Endodermal cell (in vitro differentiated cells): ENCODE results near the gene HEBP1. TPM values are rescaled to one million over a fixed set of nuclear protein-coding genes. Genes with fewer than 3 reads are reported as not detected.

ENCODE experiments used
- DNase-seq: peaks from one replicate; pipeline ENCODE4 v3.0.0-alpha.2; 2017
- H3K27ac ChIP-seq: 2 replicates; pipeline ENCODE4 v1.5.1; 2013; ENCODE audit warnings: mild to moderate bottlenecking, low read depth, low read length, moderate library complexity
- H3K27me3 ChIP-seq: 2 replicates; pipeline ENCODE4 v1.6.1; 2013; ENCODE audit warnings: mild to moderate bottlenecking, low read length, moderate library complexity; ENCODE audit not compliant: insufficient read depth, control insufficient read depth, poor library complexity, severe bottlenecking
- H3K36me3 ChIP-seq: 2 replicates; pipeline ENCODE4 v1.7.0; 2013; ENCODE audit warnings: mild to moderate bottlenecking, low read length, moderate library complexity; ENCODE audit not compliant: control insufficient read depth, insufficient read depth
- H3K4me1 ChIP-seq: one replicate; pipeline ENCODE4 v1.7.0; 2013; ENCODE audit warnings: low read length; ENCODE audit not compliant: control insufficient read depth, insufficient read depth
- H3K4me3 ChIP-seq: 2 replicates; pipeline ENCODE4 v1.5.1; 2013; ENCODE audit warnings: mild to moderate bottlenecking, low read length, moderate library complexity
- H3K9ac ChIP-seq: 2 replicates; pipeline ENCODE4 v1.6.1; 2013; ENCODE audit warnings: mild to moderate bottlenecking, low read length, moderate library complexity; ENCODE audit not compliant: poor library complexity, severe bottlenecking; ENCODE audit errors: extremely low read depth
- H3K9me3 ChIP-seq: 2 replicates; pipeline ENCODE4 v1.6.1; 2013; ENCODE audit warnings: mild to moderate bottlenecking, low read length, moderate library complexity; ENCODE audit not compliant: control insufficient read depth
- H3K27ac Mint-ChIP-seq: 2 replicates; pipeline ENCODE4 v1.8.0; 2020; ENCODE audit warnings: mixed read lengths
- H3K27me3 Mint-ChIP-seq: 2 replicates; pipeline ENCODE4 v1.8.0; 2021; ENCODE audit warnings: mild to moderate bottlenecking, mixed read lengths; ENCODE audit not compliant: insufficient read depth
- H3K36me3 Mint-ChIP-seq: 2 replicates; pipeline ENCODE4 v1.8.0; 2020; ENCODE audit warnings: low read depth, mixed read lengths
- H3K4me1 Mint-ChIP-seq: 2 replicates; pipeline ENCODE4 v1.8.0; 2020; ENCODE audit warnings: mixed read lengths
- H3K4me3 Mint-ChIP-seq: 2 replicates; pipeline ENCODE4 v1.8.0; 2020; ENCODE audit warnings: mild to moderate bottlenecking, moderate library complexity, mixed read lengths
- H3K9me3 Mint-ChIP-seq: 2 replicates; pipeline ENCODE4 v1.8.0; 2020; ENCODE audit warnings: mild to moderate bottlenecking, mixed read lengths
- WGBS, 2 experiments: methylation state at CpG; one replicate each; pipeline versions ENCODE4 v1.1.5 to v1.1.7; 2013; ENCODE audit warnings: missing lambda C conversion rate in 2 of 2, mixed read lengths in 1 of 2; ENCODE audit not compliant: insufficient coverage in 1 of 2, insufficient read length in 1 of 2; 5-methylcytosine and 5-hydroxymethylcytosine counted together
- total RNA-seq, 2 donors: library from RNA; stranded (reverse); fragmentation: NEBNext Ultra II Directional in 1 of 2; extraction: Animal tissue kit (Norgen Biotek cat#: 25700) in 1 of 2; gene quantifications; 2 replicates in 1 of 2; 3 replicates in 1 of 2; pipeline ENCODE4 v1.2.1, GENCODE V29; 2021
- TF ChIP-seq, protein P1 (sequence below): fragments of 200-600 bp; sonication (generic); conservative IDR thresholded peaks from 2 replicates; pipeline ENCODE4 v1.5.0; 2021; ENCODE audit warnings: antibody characterized with exemption, mild to moderate bottlenecking

The HEBP1 gene
- total RNA-seq, 2 donors from 2014 or later: 27.4 to 29.1 TPM

DNA sequence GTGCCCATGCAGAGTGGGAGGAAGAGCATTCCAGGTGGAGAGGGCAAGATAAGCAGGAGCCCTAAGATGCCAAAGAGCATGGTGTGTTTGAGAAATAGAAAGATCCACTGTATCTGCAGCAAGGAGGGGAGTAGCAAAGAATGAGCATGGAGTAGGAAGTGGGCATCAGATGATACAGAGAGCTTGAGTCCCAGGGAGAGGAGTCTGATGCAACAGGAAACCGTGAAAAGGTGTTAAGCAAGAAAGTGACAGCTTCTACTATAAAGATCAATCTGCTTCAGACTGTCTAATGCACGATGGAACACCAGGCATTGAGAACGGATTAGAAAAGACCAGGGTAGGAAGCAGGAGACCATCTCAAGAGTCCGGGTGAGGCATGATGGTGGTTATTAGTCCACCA, 35.8 kb downstream of the HEBP1 start:
- Histone ChIP-seq H3K36me3 (no peaks in the 10 kb centered on the region), H3K27ac (no peak overlapping the region), H3K9me3 (no peaks in the 10 kb centered on the region), H3K9ac (no peak overlapping the region), H3K4me3 (no peak overlapping the region), H3K27me3 (no peaks in the 10 kb centered on the region), H3K4me1 (no peaks in the 10 kb centered on the region)
- no peaks in the 10 kb centered on the region for H3K27me3 Mint-ChIP-seq
- H3K36me3 Mint-ChIP-seq: peaks cover 2% of the 10 kb centered on the region
- WGBS, 2 experiments: 93 to 94% methylated on average over 4 of the region's 4 CpGs
- no peak overlapping the region for H3K4me3 Mint-ChIP-seq
- H3K4me1 Mint-ChIP-seq: peaks cover 2% of the 10 kb centered on the region
- TF ChIP-seq, protein P1, sequence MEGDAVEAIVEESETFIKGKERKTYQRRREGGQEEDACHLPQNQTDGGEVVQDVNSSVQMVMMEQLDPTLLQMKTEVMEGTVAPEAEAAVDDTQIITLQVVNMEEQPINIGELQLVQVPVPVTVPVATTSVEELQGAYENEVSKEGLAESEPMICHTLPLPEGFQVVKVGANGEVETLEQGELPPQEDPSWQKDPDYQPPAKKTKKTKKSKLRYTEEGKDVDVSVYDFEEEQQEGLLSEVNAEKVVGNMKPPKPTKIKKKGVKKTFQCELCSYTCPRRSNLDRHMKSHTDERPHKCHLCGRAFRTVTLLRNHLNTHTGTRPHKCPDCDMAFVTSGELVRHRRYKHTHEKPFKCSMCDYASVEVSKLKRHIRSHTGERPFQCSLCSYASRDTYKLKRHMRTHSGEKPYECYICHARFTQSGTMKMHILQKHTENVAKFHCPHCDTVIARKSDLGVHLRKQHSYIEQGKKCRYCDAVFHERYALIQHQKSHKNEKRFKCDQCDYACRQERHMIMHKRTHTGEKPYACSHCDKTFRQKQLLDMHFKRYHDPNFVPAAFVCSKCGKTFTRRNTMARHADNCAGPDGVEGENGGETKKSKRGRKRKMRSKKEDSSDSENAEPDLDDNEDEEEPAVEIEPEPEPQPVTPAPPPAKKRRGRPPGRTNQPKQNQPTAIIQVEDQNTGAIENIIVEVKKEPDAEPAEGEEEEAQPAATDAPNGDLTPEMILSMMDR: no peak
- H3K27ac Mint-ChIP-seq: no peak overlapping the region
- H3K9me3 Mint-ChIP-seq: no peaks in the 10 kb centered on the region
- no peak for DNase-seq

DNA sequence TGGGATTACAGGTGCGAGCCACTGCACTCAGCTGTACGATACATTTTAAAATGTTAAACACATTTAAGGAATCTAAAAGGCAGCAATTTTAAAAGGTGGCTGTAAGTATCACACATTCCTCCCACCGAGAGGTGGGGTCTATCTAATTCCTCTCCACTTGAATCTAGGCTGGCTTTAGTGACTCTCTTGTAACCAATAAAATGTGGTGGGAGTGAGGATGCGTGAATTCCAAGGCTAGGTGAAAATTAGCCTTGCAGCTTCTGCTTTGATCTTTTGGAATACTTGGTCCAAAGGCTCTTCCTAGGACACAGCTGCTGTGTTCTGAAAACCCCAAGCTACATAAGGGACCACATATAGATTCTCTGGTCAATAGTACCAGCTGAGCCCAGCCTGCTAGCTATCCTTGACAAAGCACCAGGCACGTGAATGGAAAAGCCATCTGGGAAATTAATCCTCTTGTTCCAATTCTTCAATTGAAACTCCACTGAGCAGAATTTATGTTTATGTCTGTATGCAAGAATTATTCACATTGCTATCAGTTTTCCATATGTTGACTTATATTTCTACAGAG, 39.3 kb downstream of the HEBP1 start:
- Histone ChIP-seq H3K36me3 (no peaks in the 10 kb centered on the region), H3K27ac (no peak overlapping the region), H3K9ac (no peak overlapping the region), H3K4me1 (no peaks in the 10 kb centered on the region), H3K9me3 (no peaks in the 10 kb centered on the region), H3K27me3 (no peaks in the 10 kb centered on the region), H3K4me3 (no peak overlapping the region)
- peaks cover 4% of the 10 kb centered on the region for H3K4me1 Mint-ChIP-seq
- no peaks in the 10 kb centered on the region for H3K27me3 Mint-ChIP-seq
- TF ChIP-seq, protein P1: no peak
- 78 to 83% methylated on average over 5 of the region's 5 CpGs for WGBS, 2 experiments
- H3K27ac Mint-ChIP-seq: no peak overlapping the region
- no peak overlapping the region for H3K4me3 Mint-ChIP-seq
- DNase-seq: no peak
- H3K36me3 Mint-ChIP-seq: no peaks in the 10 kb centered on the region
- no peaks in the 10 kb centered on the region for H3K9me3 Mint-ChIP-seq

DNA sequence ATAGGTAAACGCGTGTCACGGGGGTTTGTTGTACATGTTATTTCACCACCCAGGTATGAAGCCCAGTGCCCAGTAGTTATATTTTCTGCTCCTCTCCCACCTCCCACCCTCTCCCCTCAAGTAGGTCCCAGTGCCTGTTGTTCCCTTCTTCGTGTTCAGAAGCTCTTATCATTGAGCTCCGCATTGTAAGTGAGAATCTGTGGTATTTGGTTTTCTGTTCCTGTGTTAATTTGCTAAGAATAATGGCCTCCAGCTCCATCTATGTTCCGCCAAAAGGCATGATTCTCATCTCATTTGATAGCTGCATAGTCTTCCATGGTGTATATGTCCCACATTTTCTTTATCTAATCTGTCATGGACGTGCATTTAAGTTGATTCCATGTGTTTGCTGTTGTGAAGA, 41.2 kb downstream of the HEBP1 start:
- Mint-ChIP-seq H3K27me3 (no peaks in the 10 kb centered on the region), H3K4me3 (no peak overlapping the region), H3K9me3 (no peaks in the 10 kb centered on the region), H3K27ac (no peak overlapping the region), H3K4me1 (peaks cover 9% of the 10 kb centered on the region), H3K36me3 (no peaks in the 10 kb centered on the region)
- H3K9ac ChIP-seq: no peak overlapping the region
- H3K4me3 ChIP-seq: no peak overlapping the region
- H3K36me3 ChIP-seq: no peaks in the 10 kb centered on the region
- DNase-seq: no peak
- H3K4me1 ChIP-seq: no peaks in the 10 kb centered on the region
- H3K9me3 ChIP-seq: no peaks in the 10 kb centered on the region
- TF ChIP-seq, protein P1: no peak
- WGBS, 2 experiments: 77 to 92% methylated on average over 1 to 7 of the region's 7 CpGs
- H3K27me3 ChIP-seq: no peaks in the 10 kb centered on the region
- H3K27ac ChIP-seq: no peak overlapping the region
